NT2/D1 (cell line): ENCODE results near the gene EXOC6.

Experiments
- DNase-seq: peaks from one replicate; pipeline ENCODE4 v3.0.0-alpha.2; 2011; ENCODE audit warnings: low read depth, low spot score
- H3K27me3 ChIP-seq: 2 replicates; pipeline ENCODE4 v1.6.0; 2011; ENCODE audit warnings: mild to moderate bottlenecking; ENCODE audit not compliant: insufficient read length, insufficient read depth
- H3K36me3 ChIP-seq: 2 replicates; pipeline ENCODE4 v1.6.1; 2011; ENCODE audit warnings: mild to moderate bottlenecking, low read length, mixed read lengths; ENCODE audit not compliant: insufficient read depth, insufficient read length
- H3K4me1 ChIP-seq: 2 replicates; pipeline ENCODE4 v1.5.1; 2011; ENCODE audit not compliant: insufficient read depth, insufficient read length
- H3K4me3 ChIP-seq: 2 replicates; pipeline ENCODE4 v1.5.1; 2011; ENCODE audit warnings: low read depth; ENCODE audit not compliant: insufficient read length
- H3K9ac ChIP-seq: 2 replicates; pipeline ENCODE4 v1.6.0; 2011; ENCODE audit warnings: low read depth; ENCODE audit not compliant: insufficient read length
- H3K9me3 ChIP-seq: 2 replicates; pipeline ENCODE4 v1.5.1; 2011; ENCODE audit warnings: mild to moderate bottlenecking, low read length; ENCODE audit not compliant: insufficient read depth
- SUZ12 ChIP-seq: IDR thresholded peaks from 2 replicates; pipeline ENCODE4 v1.6.1; 2011; ENCODE audit not compliant: insufficient read length, insufficient read depth; ENCODE audit errors: extremely low read depth
- YY1 ChIP-seq: IDR thresholded peaks from 2 replicates; pipeline ENCODE4 v1.6.1; 2011; ENCODE audit not compliant: insufficient read length, insufficient read depth
- ZNF274 ChIP-seq: IDR thresholded peaks from 2 replicates; pipeline ENCODE4 v1.6.1; 2011; ENCODE audit warnings: mild to moderate bottlenecking, low read depth, low read length

Gene EXOC6

GRCh38 chr10:92918603-92919002 lies 70.3 kb downstream of the EXOC6 start:
- Histone ChIP-seq H3K36me3 (no peaks in the 10 kb centered on the region), H3K9ac (no peak overlapping the region), H3K27me3 (no peaks in the 10 kb centered on the region), H3K9me3 (0 out of 2 replicates have a peak, but pooled peaks cover 8% of the 10 kb centered on the region), H3K4me1 (no peaks in the 10 kb centered on the region), H3K4me3 (no peak overlapping the region)
- no peak for DNase-seq
- TF ChIP-seq SUZ12, result no peak
- no peak for TF ChIP-seq YY1
- no peak for TF ChIP-seq ZNF274

GRCh38 chr10:92920866-92921265 lies 72.5 kb downstream of the EXOC6 start:
- Histone ChIP-seq H3K9ac (no peak overlapping the region), H3K4me3 (no peak overlapping the region), H3K36me3 (no peaks in the 10 kb centered on the region), H3K4me1 (no peaks in the 10 kb centered on the region), H3K27me3 (no peaks in the 10 kb centered on the region), H3K9me3 (0 out of 2 replicates have a peak, but pooled peaks cover 8% of the 10 kb centered on the region)
- DNase-seq, result no peak
- no peak for TF ChIP-seq SUZ12
- no peak for TF ChIP-seq ZNF274
- no peak for TF ChIP-seq YY1

- Histone ChIP-seq H3K9ac (no peak overlapping the region), H3K27me3 (no peaks in the 10 kb centered on the region), H3K4me1 (no peaks in the 10 kb centered on the region), H3K36me3 (no peaks in the 10 kb centered on the region), H3K9me3 (0 out of 2 replicates have a peak, but pooled peaks cover 8% of the 10 kb centered on the region), H3K4me3 (no peak overlapping the region)
- TF ChIP-seq SUZ12, result no peak
- TF ChIP-seq YY1, result no peak
- no peak for TF ChIP-seq ZNF274
- DNase-seq, result no peak
Observed at GRCh38 chr10:92923416-92923815, 75.1 kb downstream of the EXOC6 start.

GRCh38 chr10:92929896-92930295 lies 81.6 kb downstream of the EXOC6 start:
- Histone ChIP-seq H3K4me3 (no peak overlapping the region), H3K9ac (no peak overlapping the region), H3K9me3 (no peaks in the 10 kb centered on the region), H3K36me3 (no peaks in the 10 kb centered on the region), H3K4me1 (no peaks in the 10 kb centered on the region), H3K27me3 (no peaks in the 10 kb centered on the region)
- TF ChIP-seq ZNF274 (no peak), SUZ12 (no peak), YY1 (no peak)
- no peak for DNase-seq

DNA sequence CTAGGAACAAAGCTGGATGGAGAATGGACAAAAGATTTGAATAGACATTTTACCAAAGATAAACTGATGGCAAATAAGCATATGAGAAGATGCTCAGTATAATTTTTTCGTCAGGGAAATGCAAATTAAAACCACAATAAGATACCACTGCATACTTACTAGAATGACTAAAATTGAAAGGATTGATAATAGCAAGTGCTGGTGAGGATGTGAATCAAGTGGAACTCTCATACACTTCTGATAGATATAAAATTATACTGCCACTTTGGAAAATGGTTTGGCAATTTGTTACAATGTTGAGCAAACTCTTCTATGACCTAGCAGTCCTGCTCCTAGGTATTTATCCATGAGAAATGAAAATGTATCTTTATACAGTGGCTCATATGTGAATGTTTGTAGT lies 83.3 kb downstream of the EXOC6 start:
- no peaks in the 10 kb centered on the region for H3K36me3 ChIP-seq
- DNase-seq, result no peak
- TF ChIP-seq YY1, result no peak
- no peak for TF ChIP-seq ZNF274
- TF ChIP-seq SUZ12, result no peak
- no peak overlapping the region for H3K9ac ChIP-seq
- no peaks in the 10 kb centered on the region for H3K4me1 ChIP-seq
- H3K4me3 ChIP-seq, result no peak overlapping the region
- H3K27me3 ChIP-seq, result no peaks in the 10 kb centered on the region
- no peaks in the 10 kb centered on the region for H3K9me3 ChIP-seq

GRCh38 chr10:92937876-92938275 lies 89.6 kb downstream of the EXOC6 start:
- Histone ChIP-seq H3K27me3 (no peaks in the 10 kb centered on the region), H3K36me3 (no peaks in the 10 kb centered on the region), H3K4me1 (no peaks in the 10 kb centered on the region), H3K9me3 (no peaks in the 10 kb centered on the region), H3K4me3 (no peak overlapping the region), H3K9ac (no peak overlapping the region)
- no peak for DNase-seq
- TF ChIP-seq SUZ12, result no peak
- no peak for TF ChIP-seq YY1
- no peak for TF ChIP-seq ZNF274

DNA sequence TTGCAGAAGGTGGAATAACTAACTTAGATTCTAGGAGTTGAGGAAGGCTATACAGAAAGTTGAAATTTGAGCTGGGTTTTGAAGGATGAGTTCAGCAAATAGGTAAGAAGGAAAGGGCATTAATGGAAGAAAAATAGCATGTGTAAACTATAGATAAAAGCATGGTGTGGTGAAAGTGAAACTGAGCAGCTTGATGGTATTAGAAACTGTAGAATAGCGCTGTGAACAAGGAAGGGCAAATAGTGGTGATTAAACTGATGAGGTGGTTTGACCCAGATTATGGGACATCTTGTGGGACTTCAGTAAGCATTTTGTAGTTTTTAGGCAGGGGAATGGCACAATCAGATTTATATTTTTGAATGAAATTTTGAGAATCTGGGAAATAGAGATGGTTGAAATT lies 90.5 kb downstream of the EXOC6 start:
- Histone ChIP-seq H3K4me3 (no peak overlapping the region), H3K9ac (no peak overlapping the region), H3K9me3 (no peaks in the 10 kb centered on the region), H3K4me1 (no peaks in the 10 kb centered on the region), H3K27me3 (no peaks in the 10 kb centered on the region), H3K36me3 (no peaks in the 10 kb centered on the region)
- TF ChIP-seq ZNF274, result no peak
- no peak for TF ChIP-seq YY1
- no peak for TF ChIP-seq SUZ12
- DNase-seq, result no peak
